WTC11 (cell line): ENCODE measurements around the gene RAET1G. TPM values are rescaled to one million over a fixed set of nuclear protein-coding genes. Genes with fewer than 3 reads are reported as not detected.

Source experiments
- ATAC-seq: fragments of 200-7000 bp; cut with Tn5 transposase; 2 replicates; pipeline ENCODE4 v1.10.0; 2021; ENCODE audit warnings: mild to moderate bottlenecking, moderate library complexity
- CTCF ChIA-PET: fragments of 300-600 bp; sonication (Branson Sonifier 250); formaldehyde crosslinking; loops from one replicate; lab custom pipeline; 2021; ENCODE audit warnings: antibody characterized with exemption; lab: Charles Lee
- POLR2A ChIA-PET: fragments of 350-600 bp; sonication (Branson Sonifier 250); formaldehyde crosslinking; loops from one replicate; lab custom pipeline; 2021; ENCODE audit warnings: antibody characterized with exemption; lab: Charles Lee
- DNase-seq: peaks from one replicate; pipeline ENCODE4 v3.0.0; 2021; ENCODE audit warnings: low spot score
- H3K27ac Mint-ChIP-seq: 2 replicates; pipeline ENCODE4 v1.8.0; 2021; ENCODE audit warnings: mixed read lengths
- H3K27me3 Mint-ChIP-seq: 2 replicates; pipeline ENCODE4 v1.8.0; 2021; ENCODE audit warnings: low read depth, mild to moderate bottlenecking, moderate library complexity, mixed read lengths
- H3K36me3 Mint-ChIP-seq: 2 replicates; pipeline ENCODE4 v1.8.0; 2021; ENCODE audit warnings: mixed read lengths
- H3K4me1 Mint-ChIP-seq: 2 replicates; pipeline ENCODE4 v1.8.0; 2022; ENCODE audit warnings: mixed read lengths
- H3K4me3 Mint-ChIP-seq: 2 replicates; pipeline ENCODE4 v1.8.0; 2021; ENCODE audit warnings: mild to moderate bottlenecking, moderate library complexity, mixed read lengths
- H3K9me3 Mint-ChIP-seq: 2 replicates; pipeline ENCODE4 v1.8.0; 2021; ENCODE audit warnings: mixed read lengths
- CBFB ChIP-seq: sonication (generic); formaldehyde crosslinking; IDR thresholded peaks from 2 replicates; pipeline ENCODE4 v1.8.1; 2022; ENCODE audit warnings: mild to moderate bottlenecking, low read depth, missing genetic modification reagents
- IRF2 ChIP-seq: sonication (generic); formaldehyde crosslinking; IDR thresholded peaks from 2 replicates; pipeline ENCODE4 v1.8.0; 2022; ENCODE audit warnings: low read depth, missing genetic modification reagents, borderline replicate concordance
- NFYB ChIP-seq: sonication (generic); formaldehyde crosslinking; conservative IDR thresholded peaks from 2 replicates; pipeline ENCODE4 v1.8.0; 2022; ENCODE audit warnings: low read depth, missing genetic modification reagents
- SOX15 ChIP-seq: fragments of 250-450 bp; sonication (Bioruptor Pico); IDR thresholded peaks from 2 replicates; pipeline ENCODE4 v1.9.0; 2021; ENCODE audit warnings: mild to moderate bottlenecking
- TEAD1 ChIP-seq: sonication (generic); formaldehyde crosslinking; IDR thresholded peaks from 2 replicates; pipeline ENCODE4 v1.8.0; 2022; ENCODE audit warnings: mild to moderate bottlenecking, missing genetic modification reagents
- ZNF317 ChIP-seq: sonication (generic); formaldehyde crosslinking; IDR thresholded peaks from 2 replicates; pipeline ENCODE4 v1.8.1; 2023; ENCODE audit warnings: low read depth, mild to moderate bottlenecking, moderate library complexity, missing genetic modification reagents, borderline replicate concordance
- ZNF416 ChIP-seq: fragments of 250-450 bp; sonication (Bioruptor Pico); IDR thresholded peaks from 2 replicates; pipeline ENCODE4 v1.9.0; 2021; ENCODE audit warnings: mild to moderate bottlenecking, inconsistent platforms
- ZNF671 ChIP-seq: fragments of 250-450 bp; sonication (Bioruptor Pico); IDR thresholded peaks from 2 replicates; pipeline ENCODE4 v1.8.0; 2021; ENCODE audit warnings: mild to moderate bottlenecking
- total RNA-seq: library from RNA; stranded (reverse); gene quantifications from 3 replicates; pipeline ENCODE4 v1.2.3, GENCODE V29; 2021
- TF ChIP-seq, protein P1 (sequence below): sonication (generic); formaldehyde crosslinking; IDR thresholded peaks from 2 replicates; pipeline ENCODE4 v1.8.0; 2023; ENCODE audit warnings: missing genetic modification reagents, mild to moderate bottlenecking, borderline replicate concordance
- TF ChIP-seq, protein P2 (sequence below): sonication (generic); formaldehyde crosslinking; IDR thresholded peaks from 2 replicates; pipeline ENCODE4 v1.8.1; 2022; ENCODE audit warnings: low read depth, mild to moderate bottlenecking, moderate library complexity, missing genetic modification reagents, borderline replicate concordance
- TF ChIP-seq, protein P3 (sequence below): sonication (generic); formaldehyde crosslinking; IDR thresholded peaks from 2 replicates; pipeline ENCODE4 v1.8.0; 2022; ENCODE audit warnings: missing genetic modification reagents
- TF ChIP-seq, protein P4 (sequence below): sonication (generic); formaldehyde crosslinking; IDR thresholded peaks from 2 replicates; pipeline ENCODE4 v1.8.1; 2023; ENCODE audit warnings: mild to moderate bottlenecking, missing genetic modification reagents, moderate library complexity
- TF ChIP-seq, protein P5 (sequence below): sonication (generic); formaldehyde crosslinking; IDR thresholded peaks from 2 replicates; pipeline ENCODE4 v1.8.1; 2023; ENCODE audit warnings: mild to moderate bottlenecking, missing genetic modification reagents, borderline replicate concordance
- TF ChIP-seq, protein P6 (sequence below): fragments of 200-600 bp; IDR thresholded peaks from 2 replicates; pipeline ENCODE4 v1.8.0; 2022; ENCODE audit warnings: antibody characterized with exemption
- TF ChIP-seq, protein P7 (sequence below): sonication (generic); formaldehyde crosslinking; IDR thresholded peaks from 2 replicates; pipeline ENCODE4 v1.8.1; 2022; ENCODE audit warnings: mild to moderate bottlenecking, moderate library complexity, missing genetic modification reagents

Gene RAET1G
- total RNA-seq, 1 experiment from 2014 or later, result not detected

DNA sequence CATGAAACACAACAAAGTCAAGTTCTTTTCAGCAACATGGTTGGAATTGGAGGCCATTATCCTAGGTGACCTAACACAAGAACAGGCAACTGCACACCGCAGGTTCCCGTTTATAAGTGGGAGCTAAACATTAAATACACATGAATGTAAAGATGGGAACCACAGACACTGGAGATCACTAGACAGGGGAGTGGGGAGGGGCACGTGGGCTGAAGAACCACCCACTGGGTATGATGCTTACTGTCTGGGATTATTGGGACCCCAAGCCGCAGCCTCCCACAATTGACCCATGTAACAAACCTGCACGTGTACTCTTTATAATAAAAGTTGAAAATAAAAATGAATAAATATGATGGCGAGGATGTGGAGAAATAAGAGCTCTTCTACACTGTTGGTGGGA lies 8.6 kb upstream of the RAET1G start:
- Mint-ChIP-seq H3K4me1 (no peaks in the 10 kb centered on the region), H3K9me3 (no peaks in the 10 kb centered on the region), H3K4me3 (no peak overlapping the region), H3K27me3 (peaks cover 94% of the 10 kb centered on the region), H3K36me3 (no peaks in the 10 kb centered on the region), H3K27ac (no peak overlapping the region)
- ATAC-seq, result no peak
- DNase-seq, result no peak
- ChIA-PET CTCF (no interaction called here), POLR2A (no interaction called here)
- TF ChIP-seq CBFB (no peak), TEAD1 (CRISPR knock-in tag) (no peak), NFYB (no peak), ZNF317 (CRISPR knock-in tag) (no peak), IRF2 (CRISPR knock-in tag) (no peak), ZNF416 (CRISPR knock-in tag) (no peak)
- TF ChIP-seq, protein P1, sequence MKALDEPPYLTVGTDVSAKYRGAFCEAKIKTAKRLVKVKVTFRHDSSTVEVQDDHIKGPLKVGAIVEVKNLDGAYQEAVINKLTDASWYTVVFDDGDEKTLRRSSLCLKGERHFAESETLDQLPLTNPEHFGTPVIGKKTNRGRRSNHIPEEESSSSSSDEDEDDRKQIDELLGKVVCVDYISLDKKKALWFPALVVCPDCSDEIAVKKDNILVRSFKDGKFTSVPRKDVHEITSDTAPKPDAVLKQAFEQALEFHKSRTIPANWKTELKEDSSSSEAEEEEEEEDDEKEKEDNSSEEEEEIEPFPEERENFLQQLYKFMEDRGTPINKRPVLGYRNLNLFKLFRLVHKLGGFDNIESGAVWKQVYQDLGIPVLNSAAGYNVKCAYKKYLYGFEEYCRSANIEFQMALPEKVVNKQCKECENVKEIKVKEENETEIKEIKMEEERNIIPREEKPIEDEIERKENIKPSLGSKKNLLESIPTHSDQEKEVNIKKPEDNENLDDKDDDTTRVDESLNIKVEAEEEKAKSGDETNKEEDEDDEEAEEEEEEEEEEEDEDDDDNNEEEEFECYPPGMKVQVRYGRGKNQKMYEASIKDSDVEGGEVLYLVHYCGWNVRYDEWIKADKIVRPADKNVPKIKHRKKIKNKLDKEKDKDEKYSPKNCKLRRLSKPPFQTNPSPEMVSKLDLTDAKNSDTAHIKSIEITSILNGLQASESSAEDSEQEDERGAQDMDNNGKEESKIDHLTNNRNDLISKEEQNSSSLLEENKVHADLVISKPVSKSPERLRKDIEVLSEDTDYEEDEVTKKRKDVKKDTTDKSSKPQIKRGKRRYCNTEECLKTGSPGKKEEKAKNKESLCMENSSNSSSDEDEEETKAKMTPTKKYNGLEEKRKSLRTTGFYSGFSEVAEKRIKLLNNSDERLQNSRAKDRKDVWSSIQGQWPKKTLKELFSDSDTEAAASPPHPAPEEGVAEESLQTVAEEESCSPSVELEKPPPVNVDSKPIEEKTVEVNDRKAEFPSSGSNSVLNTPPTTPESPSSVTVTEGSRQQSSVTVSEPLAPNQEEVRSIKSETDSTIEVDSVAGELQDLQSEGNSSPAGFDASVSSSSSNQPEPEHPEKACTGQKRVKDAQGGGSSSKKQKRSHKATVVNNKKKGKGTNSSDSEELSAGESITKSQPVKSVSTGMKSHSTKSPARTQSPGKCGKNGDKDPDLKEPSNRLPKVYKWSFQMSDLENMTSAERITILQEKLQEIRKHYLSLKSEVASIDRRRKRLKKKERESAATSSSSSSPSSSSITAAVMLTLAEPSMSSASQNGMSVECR (CRISPR knock-in tag), result no peak
- TF ChIP-seq, protein P2, sequence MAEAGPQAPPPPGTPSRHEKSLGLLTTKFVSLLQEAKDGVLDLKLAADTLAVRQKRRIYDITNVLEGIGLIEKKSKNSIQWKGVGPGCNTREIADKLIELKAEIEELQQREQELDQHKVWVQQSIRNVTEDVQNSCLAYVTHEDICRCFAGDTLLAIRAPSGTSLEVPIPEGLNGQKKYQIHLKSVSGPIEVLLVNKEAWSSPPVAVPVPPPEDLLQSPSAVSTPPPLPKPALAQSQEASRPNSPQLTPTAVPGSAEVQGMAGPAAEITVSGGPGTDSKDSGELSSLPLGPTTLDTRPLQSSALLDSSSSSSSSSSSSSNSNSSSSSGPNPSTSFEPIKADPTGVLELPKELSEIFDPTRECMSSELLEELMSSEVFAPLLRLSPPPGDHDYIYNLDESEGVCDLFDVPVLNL (CRISPR knock-in tag), result no peak
- TF ChIP-seq, protein P3, sequence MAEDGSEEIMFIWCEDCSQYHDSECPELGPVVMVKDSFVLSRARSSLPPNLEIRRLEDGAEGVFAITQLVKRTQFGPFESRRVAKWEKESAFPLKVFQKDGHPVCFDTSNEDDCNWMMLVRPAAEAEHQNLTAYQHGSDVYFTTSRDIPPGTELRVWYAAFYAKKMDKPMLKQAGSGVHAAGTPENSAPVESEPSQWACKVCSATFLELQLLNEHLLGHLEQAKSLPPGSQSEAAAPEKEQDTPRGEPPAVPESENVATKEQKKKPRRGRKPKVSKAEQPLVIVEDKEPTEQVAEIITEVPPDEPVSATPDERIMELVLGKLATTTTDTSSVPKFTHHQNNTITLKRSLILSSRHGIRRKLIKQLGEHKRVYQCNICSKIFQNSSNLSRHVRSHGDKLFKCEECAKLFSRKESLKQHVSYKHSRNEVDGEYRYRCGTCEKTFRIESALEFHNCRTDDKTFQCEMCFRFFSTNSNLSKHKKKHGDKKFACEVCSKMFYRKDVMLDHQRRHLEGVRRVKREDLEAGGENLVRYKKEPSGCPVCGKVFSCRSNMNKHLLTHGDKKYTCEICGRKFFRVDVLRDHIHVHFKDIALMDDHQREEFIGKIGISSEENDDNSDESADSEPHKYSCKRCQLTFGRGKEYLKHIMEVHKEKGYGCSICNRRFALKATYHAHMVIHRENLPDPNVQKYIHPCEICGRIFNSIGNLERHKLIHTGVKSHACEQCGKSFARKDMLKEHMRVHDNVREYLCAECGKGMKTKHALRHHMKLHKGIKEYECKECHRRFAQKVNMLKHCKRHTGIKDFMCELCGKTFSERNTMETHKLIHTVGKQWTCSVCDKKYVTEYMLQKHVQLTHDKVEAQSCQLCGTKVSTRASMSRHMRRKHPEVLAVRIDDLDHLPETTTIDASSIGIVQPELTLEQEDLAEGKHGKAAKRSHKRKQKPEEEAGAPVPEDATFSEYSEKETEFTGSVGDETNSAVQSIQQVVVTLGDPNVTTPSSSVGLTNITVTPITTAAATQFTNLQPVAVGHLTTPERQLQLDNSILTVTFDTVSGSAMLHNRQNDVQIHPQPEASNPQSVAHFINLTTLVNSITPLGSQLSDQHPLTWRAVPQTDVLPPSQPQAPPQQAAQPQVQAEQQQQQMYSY (CRISPR knock-in tag), result no peak
- TF ChIP-seq, protein P4, sequence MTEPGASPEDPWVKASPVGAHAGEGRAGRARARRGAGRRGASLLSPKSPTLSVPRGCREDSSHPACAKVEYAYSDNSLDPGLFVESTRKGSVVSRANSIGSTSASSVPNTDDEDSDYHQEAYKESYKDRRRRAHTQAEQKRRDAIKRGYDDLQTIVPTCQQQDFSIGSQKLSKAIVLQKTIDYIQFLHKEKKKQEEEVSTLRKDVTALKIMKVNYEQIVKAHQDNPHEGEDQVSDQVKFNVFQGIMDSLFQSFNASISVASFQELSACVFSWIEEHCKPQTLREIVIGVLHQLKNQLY (CRISPR knock-in tag), result no peak

DNA sequence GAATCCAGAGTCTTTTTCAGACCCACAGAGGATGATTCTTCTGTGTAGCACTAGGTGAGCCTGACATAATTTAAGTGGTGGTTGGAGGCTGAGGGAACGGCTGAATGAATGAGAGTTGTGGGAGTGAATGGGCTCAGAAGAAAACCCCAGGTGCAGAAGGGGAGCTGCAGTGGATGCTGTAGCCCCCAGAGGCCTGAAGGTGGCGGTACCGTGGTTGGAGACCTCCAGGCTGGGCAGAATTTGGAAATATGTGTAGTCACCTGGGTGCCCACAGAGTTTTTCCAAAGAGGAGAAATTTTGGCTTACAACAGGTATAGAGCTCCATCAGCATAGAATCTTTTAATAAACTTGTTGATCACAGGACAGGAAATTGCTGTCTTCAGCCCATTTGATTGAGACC lies 6.5 kb upstream of the RAET1G start:
- Mint-ChIP-seq H3K9me3 (no peaks in the 10 kb centered on the region), H3K4me1 (peaks cover 6% of the 10 kb centered on the region), H3K27me3 (peaks cover 94% of the 10 kb centered on the region), H3K4me3 (no peak overlapping the region), H3K27ac (no peak overlapping the region), H3K36me3 (no peaks in the 10 kb centered on the region)
- peak; percentile 66 for DNase-seq
- TF ChIP-seq, protein P5, sequence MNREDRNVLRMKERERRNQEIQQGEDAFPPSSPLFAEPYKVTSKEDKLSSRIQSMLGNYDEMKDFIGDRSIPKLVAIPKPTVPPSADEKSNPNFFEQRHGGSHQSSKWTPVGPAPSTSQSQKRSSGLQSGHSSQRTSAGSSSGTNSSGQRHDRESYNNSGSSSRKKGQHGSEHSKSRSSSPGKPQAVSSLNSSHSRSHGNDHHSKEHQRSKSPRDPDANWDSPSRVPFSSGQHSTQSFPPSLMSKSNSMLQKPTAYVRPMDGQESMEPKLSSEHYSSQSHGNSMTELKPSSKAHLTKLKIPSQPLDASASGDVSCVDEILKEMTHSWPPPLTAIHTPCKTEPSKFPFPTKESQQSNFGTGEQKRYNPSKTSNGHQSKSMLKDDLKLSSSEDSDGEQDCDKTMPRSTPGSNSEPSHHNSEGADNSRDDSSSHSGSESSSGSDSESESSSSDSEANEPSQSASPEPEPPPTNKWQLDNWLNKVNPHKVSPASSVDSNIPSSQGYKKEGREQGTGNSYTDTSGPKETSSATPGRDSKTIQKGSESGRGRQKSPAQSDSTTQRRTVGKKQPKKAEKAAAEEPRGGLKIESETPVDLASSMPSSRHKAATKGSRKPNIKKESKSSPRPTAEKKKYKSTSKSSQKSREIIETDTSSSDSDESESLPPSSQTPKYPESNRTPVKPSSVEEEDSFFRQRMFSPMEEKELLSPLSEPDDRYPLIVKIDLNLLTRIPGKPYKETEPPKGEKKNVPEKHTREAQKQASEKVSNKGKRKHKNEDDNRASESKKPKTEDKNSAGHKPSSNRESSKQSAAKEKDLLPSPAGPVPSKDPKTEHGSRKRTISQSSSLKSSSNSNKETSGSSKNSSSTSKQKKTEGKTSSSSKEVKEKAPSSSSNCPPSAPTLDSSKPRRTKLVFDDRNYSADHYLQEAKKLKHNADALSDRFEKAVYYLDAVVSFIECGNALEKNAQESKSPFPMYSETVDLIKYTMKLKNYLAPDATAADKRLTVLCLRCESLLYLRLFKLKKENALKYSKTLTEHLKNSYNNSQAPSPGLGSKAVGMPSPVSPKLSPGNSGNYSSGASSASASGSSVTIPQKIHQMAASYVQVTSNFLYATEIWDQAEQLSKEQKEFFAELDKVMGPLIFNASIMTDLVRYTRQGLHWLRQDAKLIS (CRISPR knock-in tag), result no peak
- TF ChIP-seq ZNF671 (CRISPR knock-in tag) (no peak), SOX15 (CRISPR knock-in tag) (no peak)
- TF ChIP-seq, protein P6, sequence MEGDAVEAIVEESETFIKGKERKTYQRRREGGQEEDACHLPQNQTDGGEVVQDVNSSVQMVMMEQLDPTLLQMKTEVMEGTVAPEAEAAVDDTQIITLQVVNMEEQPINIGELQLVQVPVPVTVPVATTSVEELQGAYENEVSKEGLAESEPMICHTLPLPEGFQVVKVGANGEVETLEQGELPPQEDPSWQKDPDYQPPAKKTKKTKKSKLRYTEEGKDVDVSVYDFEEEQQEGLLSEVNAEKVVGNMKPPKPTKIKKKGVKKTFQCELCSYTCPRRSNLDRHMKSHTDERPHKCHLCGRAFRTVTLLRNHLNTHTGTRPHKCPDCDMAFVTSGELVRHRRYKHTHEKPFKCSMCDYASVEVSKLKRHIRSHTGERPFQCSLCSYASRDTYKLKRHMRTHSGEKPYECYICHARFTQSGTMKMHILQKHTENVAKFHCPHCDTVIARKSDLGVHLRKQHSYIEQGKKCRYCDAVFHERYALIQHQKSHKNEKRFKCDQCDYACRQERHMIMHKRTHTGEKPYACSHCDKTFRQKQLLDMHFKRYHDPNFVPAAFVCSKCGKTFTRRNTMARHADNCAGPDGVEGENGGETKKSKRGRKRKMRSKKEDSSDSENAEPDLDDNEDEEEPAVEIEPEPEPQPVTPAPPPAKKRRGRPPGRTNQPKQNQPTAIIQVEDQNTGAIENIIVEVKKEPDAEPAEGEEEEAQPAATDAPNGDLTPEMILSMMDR, result peak; percentile 41; the same call in 1 of the 2 replicates
- TF ChIP-seq, protein P7, sequence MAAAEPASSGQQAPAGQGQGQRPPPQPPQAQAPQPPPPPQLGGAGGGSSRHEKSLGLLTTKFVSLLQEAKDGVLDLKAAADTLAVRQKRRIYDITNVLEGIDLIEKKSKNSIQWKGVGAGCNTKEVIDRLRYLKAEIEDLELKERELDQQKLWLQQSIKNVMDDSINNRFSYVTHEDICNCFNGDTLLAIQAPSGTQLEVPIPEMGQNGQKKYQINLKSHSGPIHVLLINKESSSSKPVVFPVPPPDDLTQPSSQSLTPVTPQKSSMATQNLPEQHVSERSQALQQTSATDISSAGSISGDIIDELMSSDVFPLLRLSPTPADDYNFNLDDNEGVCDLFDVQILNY (CRISPR knock-in tag), result no peak
- ATAC-seq, result peak; percentile 63
- ChIA-PET CTCF (interaction anchor here (0.7 to 1.2 kb wide), 9 partner anchors 13 to 888 kb away, joined by 3 to 10 read pairs (median 4); partner anchors contain the start of gene GINM1), POLR2A (no interaction called here)
